Measurements from ENCODE around the gene MOB3A.

Gene MOB3A

GRCh38 chr19:2084993-2085720, 11.0 kb downstream of the MOB3A start:
- Histone ChIP-seq H3K14ac (ENCODE audit: low read length in 2 of 2) (no peak overlapping the region), H2BK12ac (ENCODE audit: low read length in 2 of 2) (no peak overlapping the region), H3K4ac (ENCODE audit: low read depth in 1 of 2, low read length in 2 of 2) (no peak overlapping the region), H2BK15ac (ENCODE audit: low read depth, poor library complexity, severe bottlenecking) (peak overlapping the region; percentile 62), H3K79me1 (replicated peaks; ENCODE audit: low read length, poor library complexity, severe bottlenecking) (peaks cover 31% of the 10 kb centered on the region), H3K36me3 (ENCODE audit: control insufficient read depth in 1 of 2, insufficient read depth in 2 of 2, low read depth in 1 of 2, low read length in 2 of 2) (peaks cover 37 to 41% of the 10 kb centered on the region in 2 experiments), H3K27me3 (ENCODE audit: control insufficient read depth in 1 of 2, insufficient read depth in 1 of 2, low read length in 2 of 2) (no peaks in the 10 kb centered on the region), H2AFZ (ENCODE audit: low read depth, low read length) (no peak overlapping the region), H3K4me2 (ENCODE audit: low read length, poor library complexity, severe bottlenecking) (peak overlapping the region; percentile 14), H2BK5ac (ENCODE audit: low read depth, low read length, poor library complexity, severe bottlenecking) (no peak overlapping the region), H3K27ac (ENCODE audit: low read length, poor library complexity, severe bottlenecking) (peak overlapping the region; percentile 50), H2AK5ac (ENCODE audit: low read length, severe bottlenecking) (peak overlapping the region; percentile 72), H3K9me3 (ENCODE audit: control insufficient read depth, low read length) (no peaks in the 10 kb centered on the region), H3K4me1 (ENCODE audit: control insufficient read depth, insufficient read depth, low read depth, low read length) (peaks cover 44% of the 10 kb centered on the region), H3K23ac (ENCODE audit: low read length in 2 of 2) (no peak overlapping the region), H3K4me3 (ENCODE audit: insufficient read depth in 1 of 2, low read depth in 1 of 2, low read length in 2 of 2) (no peak overlapping the region), H4K91ac (ENCODE audit: low read length) (peak overlapping the region; percentile 91), H3K18ac (ENCODE audit: low read depth in 1 of 2, low read length in 2 of 2) (peak overlapping the region; percentile 5 to 49), H2BK120ac (ENCODE audit: low read depth, low read length) (no peak overlapping the region), H3K9ac (ENCODE audit: low read length) (no peak overlapping the region), H4K8ac (ENCODE audit: low read length) (peak overlapping the region; percentile 66)
- peak; percentile 76 for DNase-seq
- WGBS = 79% methylated on average over 28 of the region's 28 CpGs

DNA sequence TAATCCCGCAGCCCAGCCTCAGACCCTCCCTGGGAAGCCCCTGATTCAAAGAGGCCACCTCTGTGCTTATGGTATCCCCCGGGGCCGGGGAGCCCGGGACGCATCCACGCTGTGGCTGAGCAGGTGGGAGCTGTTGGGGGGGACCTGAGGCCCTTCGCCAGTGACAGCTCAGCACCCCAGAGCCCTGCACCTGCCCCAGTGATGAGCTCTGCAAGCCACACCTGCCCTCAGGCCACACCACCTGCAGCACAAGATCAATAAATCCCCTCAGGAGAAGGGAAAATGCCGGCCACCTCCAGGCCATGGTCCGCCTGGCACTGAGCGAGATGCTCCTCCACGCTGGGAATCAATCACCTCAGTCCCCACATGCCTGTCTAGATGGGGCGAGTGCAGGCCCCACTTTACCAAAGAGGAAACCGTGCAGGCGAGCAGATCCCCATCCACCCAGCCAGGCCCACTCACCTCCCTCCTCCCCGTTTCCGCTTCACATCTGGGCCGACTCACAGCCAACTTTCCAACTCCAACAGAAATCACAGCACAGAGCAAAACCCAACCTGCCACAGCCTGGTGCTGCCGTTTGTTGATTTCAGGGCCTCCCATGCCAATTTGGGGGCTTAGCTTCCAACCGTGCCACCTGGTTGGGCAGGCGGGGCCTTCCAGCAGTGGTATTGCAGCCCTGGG, 12.8 kb downstream of the MOB3A start:
- Histone ChIP-seq H3K4ac (ENCODE audit: low read depth in 1 of 2, low read length in 2 of 2) (no peak overlapping the region), H2BK15ac (ENCODE audit: low read depth, poor library complexity, severe bottlenecking) (no peak overlapping the region), H4K8ac (ENCODE audit: low read length) (no peak overlapping the region), H3K4me1 (ENCODE audit: control insufficient read depth, insufficient read depth, low read depth, low read length) (peaks cover 32% of the 10 kb centered on the region), H3K27me3 (ENCODE audit: control insufficient read depth in 1 of 2, insufficient read depth in 1 of 2, low read length in 2 of 2) (no peaks in the 10 kb centered on the region), H3K23ac (ENCODE audit: low read length in 2 of 2) (no peak overlapping the region), H3K79me1 (replicated peaks; ENCODE audit: low read length, poor library complexity, severe bottlenecking) (peaks cover 46% of the 10 kb centered on the region), H3K4me3 (ENCODE audit: insufficient read depth in 1 of 2, low read depth in 1 of 2, low read length in 2 of 2) (no peak overlapping the region), H3K36me3 (ENCODE audit: control insufficient read depth in 1 of 2, insufficient read depth in 2 of 2, low read depth in 1 of 2, low read length in 2 of 2) (peaks cover 55 to 60% of the 10 kb centered on the region in 2 experiments), H3K9me3 (ENCODE audit: control insufficient read depth, low read length) (no peaks in the 10 kb centered on the region), H3K18ac (ENCODE audit: low read depth in 1 of 2, low read length in 2 of 2) (no peak overlapping the region), H2AFZ (ENCODE audit: low read depth, low read length) (no peak overlapping the region), H2BK12ac (ENCODE audit: low read length in 2 of 2) (no peak overlapping the region), H2AK5ac (ENCODE audit: low read length, severe bottlenecking) (no peak overlapping the region), H3K14ac (ENCODE audit: low read length in 2 of 2) (no peak overlapping the region), H3K4me2 (ENCODE audit: low read length, poor library complexity, severe bottlenecking) (no peak overlapping the region), H2BK5ac (ENCODE audit: low read depth, low read length, poor library complexity, severe bottlenecking) (no peak overlapping the region), H3K27ac (ENCODE audit: low read length, poor library complexity, severe bottlenecking) (no peak overlapping the region), H4K91ac (ENCODE audit: low read length) (no peak overlapping the region), H2BK120ac (ENCODE audit: low read depth, low read length) (no peak overlapping the region), H3K9ac (ENCODE audit: low read length) (no peak overlapping the region)
- 95% methylated on average over 19 of the region's 20 CpGs for WGBS
- DNase-seq = no peak

- H2AK5ac ChIP-seq (ENCODE audit: low read length, severe bottlenecking) = no peak overlapping the region
- H3K9ac ChIP-seq (ENCODE audit: low read length) = no peak overlapping the region
- no peak overlapping the region for H3K27ac ChIP-seq (ENCODE audit: low read length, poor library complexity, severe bottlenecking)
- no peak overlapping the region for H2BK120ac ChIP-seq (ENCODE audit: low read depth, low read length)
- H3K23ac ChIP-seq (ENCODE audit: low read length in 2 of 2) = no peak overlapping the region
- no peaks in the 10 kb centered on the region for H3K9me3 ChIP-seq (ENCODE audit: control insufficient read depth, low read length)
- H3K79me1 ChIP-seq (replicated peaks; ENCODE audit: low read length, poor library complexity, severe bottlenecking) = peaks cover 49% of the 10 kb centered on the region
- no peak overlapping the region for H3K4ac ChIP-seq (ENCODE audit: low read depth in 1 of 2, low read length in 2 of 2)
- H2BK5ac ChIP-seq (ENCODE audit: low read depth, low read length, poor library complexity, severe bottlenecking) = no peak overlapping the region
- H3K4me2 ChIP-seq (ENCODE audit: low read length, poor library complexity, severe bottlenecking) = no peak overlapping the region
- peaks cover 66 to 67% of the 10 kb centered on the region in 2 experiments for H3K36me3 ChIP-seq (ENCODE audit: control insufficient read depth in 1 of 2, insufficient read depth in 2 of 2, low read depth in 1 of 2, low read length in 2 of 2)
- WGBS = 97% methylated on average over 30 of the region's 30 CpGs
- peak overlapping the region in 1 of 2 experiments; percentile 3 for H2BK12ac ChIP-seq (ENCODE audit: low read length in 2 of 2)
- H3K27me3 ChIP-seq (ENCODE audit: control insufficient read depth in 1 of 2, insufficient read depth in 1 of 2, low read length in 2 of 2) = no peaks in the 10 kb centered on the region
- H2BK15ac ChIP-seq (ENCODE audit: low read depth, poor library complexity, severe bottlenecking) = no peak overlapping the region
- no peak overlapping the region for H3K14ac ChIP-seq (ENCODE audit: low read length in 2 of 2)
- H3K4me1 ChIP-seq (ENCODE audit: control insufficient read depth, insufficient read depth, low read depth, low read length) = peaks cover 25% of the 10 kb centered on the region
- H2AFZ ChIP-seq (ENCODE audit: low read depth, low read length) = no peak overlapping the region
- DNase-seq = no peak
- H3K4me3 ChIP-seq (ENCODE audit: insufficient read depth in 1 of 2, low read depth in 1 of 2, low read length in 2 of 2) = no peak overlapping the region
- peak overlapping the region; percentile 30 for H4K8ac ChIP-seq (ENCODE audit: low read length)
- H4K91ac ChIP-seq (ENCODE audit: low read length) = no peak overlapping the region
- no peak overlapping the region for H3K18ac ChIP-seq (ENCODE audit: low read depth in 1 of 2, low read length in 2 of 2)
Measured at GRCh38 chr19:2081873-2082810, 14.0 kb downstream of the MOB3A start.

Measured in mesenchymal stem cell (in vitro differentiated cells and primary cell).